HG03095 (cell line): ENCODE data around the gene POLN.

Experiments used
- ATAC-seq: cut with Tn5 transposase; IDR thresholded peaks from one replicate; pipeline ENCODE4 v1.9.1; 2021; ENCODE audit warnings: moderate library complexity; ENCODE audit not compliant: unreplicated experiment

The POLN gene

GRCh38 chr4:2252530-2253091 lies 10.7 kb upstream of the POLN start:
- no peak for ATAC-seq

- ATAC-seq: no peak
Measured at GRCh38 chr4:2251795-2252529, 10.0 kb upstream of the POLN start.

DNA sequence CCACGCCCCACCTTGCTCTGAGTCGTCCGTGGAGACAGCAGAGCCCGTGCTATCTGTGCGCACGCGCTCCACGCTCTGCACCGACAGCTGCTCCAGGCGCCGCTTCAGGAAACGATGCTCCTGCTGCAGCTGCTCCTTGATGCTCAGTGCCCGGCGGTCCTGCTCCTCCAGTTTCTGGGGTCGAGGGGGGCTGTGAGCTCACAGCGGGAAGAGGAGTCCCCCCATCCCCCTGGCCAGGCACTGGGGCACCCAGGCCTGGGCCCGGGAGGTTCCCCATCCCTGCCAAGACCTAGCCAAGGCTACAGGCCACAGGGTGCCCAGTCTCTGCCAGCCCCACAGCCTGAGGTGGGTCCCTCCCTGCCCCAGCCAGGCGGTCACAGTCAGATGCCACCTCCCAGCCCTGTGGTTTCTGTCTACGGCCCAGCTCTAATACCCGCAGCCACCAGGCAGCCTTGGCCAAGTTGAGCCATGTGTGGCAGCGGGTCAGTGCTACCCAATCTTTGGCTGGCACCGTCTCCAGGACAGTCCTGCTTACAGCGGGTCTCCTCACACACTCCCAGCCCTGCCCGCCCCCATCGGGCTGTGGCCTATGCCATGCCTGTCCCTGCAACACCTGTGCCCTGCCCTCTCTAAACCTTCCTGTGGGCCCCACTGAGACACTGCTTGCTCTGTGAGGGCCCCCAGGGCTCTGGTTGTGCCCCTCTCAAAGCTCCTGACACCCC lies 9.3 kb upstream of the POLN start:
- no peak for ATAC-seq

DNA sequence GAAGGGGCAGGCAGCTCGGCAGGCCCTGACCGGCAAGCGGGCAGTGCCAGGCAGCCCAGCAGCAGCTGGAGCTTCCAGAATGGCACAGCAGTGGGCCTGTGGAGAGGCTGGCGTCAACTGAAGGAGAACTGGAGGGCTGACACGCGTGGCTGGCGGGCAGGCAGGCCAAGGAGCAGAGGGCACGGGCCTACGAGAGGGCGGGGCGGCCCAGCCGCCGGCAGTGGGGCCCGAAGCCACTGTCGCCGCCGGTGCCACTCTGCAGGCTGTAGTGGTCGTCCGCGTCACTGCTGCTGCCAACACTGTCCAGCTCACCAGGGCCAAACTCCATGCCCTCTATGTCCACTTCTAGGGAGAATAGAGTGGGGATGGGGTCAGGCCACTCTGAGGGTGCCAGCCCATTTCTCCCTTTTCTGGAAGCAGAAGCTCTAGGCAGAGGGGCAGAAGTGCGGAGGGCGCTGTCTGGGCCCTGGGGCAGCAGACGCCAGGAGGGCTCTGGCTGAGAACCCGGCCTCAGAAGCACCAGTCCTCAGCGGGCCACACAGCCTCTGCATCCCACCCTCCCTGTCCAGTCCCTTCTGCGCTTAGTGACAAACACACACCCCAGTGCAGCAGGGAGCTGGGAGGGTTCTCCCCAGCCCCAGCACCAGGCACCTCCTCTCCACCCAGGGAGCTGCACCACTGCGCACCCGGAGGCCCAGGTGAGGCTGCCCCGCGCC lies 8.6 kb upstream of the POLN start:
- ATAC-seq: no peak

GRCh38 chr4:2249526-2250356 lies 7.8 kb upstream of the POLN start:
- no peak for ATAC-seq

DNA sequence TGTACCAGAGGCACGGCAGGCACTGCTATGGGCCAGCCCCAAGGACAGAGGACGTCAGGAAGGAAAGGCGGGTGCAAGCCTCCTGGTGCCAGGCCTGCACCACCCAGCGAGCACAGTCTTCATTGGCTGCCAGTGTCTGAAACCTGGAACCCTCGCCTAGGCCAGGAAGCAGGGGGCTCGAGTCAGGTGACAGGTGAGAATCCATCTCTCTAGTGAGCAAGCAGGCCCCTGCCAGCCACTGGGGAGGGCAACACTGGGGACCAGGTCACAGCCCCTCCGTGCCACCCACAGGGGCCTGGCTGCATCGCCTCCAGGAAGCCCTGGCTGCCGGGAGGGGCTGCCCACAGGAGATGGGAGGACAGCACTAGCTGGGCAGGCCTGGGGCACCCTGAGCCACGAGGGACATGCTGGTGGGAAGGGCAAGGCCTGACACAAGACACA lies 6.9 kb upstream of the POLN start:
- ATAC-seq: no peak

- no peak for ATAC-seq
Measured at GRCh38 chr4:2248044-2248780, 6.3 kb upstream of the POLN start.

DNA sequence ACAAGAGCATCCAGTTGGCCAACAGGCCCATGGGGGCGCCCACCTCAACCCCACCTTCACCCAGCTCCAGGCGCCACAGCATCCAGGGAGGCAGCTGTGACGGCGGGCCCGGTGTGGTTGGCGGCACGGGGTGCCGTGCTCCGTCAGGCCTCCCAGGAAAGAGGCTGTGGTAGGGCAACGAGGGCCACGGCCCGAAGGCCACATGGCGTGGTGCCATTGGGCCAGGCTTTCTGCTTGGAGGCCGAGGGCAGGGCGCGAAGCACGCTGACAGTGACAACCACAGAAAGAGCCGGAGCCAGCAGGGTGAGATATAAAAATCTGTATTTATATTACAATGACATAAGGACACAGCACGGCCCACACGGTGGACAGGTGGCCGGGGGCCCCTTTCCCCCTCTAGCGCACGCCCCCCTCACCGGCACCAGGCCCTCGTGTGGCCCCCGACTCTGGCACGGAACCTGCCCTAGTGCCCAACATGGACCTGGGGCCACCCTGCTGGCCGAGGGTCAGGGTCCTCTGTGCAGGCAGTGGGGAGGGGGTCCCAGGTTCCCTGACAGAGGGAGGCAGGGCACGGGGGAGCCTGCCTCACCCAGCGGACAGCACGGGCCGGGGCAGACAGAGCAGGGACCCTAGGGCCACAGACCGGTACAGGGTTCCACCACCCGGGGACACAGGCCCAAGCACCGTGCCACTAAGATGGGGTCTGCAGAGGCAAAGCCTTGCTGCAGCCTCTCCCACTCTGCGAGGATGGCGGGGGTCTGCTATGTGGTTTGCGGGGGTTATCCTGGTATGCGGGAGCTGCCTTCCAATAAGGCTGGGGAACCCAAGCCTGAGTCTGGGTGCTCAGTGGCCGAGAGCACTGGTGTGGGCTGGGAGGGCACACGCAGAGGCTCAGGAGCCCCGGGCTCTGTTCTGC lies 5.5 kb upstream of the POLN start:
- ATAC-seq: no peak

- no peak for ATAC-seq
Measured at GRCh38 chr4:2246384-2247127, 4.6 kb upstream of the POLN start.

DNA sequence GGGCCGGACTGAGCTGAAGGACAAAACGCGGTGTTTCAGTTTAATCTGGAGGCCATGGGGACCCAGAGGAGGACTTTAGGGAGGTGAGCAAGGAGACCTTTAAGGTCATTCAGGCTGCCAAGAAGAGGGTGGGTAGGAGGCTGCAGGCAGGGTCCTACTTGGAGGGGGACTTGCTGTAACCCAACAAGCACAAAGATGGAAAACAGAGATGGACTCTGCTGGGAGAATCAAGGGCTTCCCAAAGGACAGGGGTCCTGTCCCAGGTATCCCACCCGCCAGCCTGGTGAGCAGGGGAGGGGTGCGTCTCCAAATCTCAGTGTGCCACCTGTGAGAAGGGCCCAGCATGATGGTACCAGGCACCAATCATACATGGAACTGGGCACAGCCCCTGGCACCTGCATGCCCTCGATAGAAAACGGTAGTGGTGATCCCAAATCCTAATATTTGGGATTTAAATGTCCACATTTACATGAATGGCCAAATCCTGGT lies 3.9 kb upstream of the POLN start:
- ATAC-seq: no peak

DNA sequence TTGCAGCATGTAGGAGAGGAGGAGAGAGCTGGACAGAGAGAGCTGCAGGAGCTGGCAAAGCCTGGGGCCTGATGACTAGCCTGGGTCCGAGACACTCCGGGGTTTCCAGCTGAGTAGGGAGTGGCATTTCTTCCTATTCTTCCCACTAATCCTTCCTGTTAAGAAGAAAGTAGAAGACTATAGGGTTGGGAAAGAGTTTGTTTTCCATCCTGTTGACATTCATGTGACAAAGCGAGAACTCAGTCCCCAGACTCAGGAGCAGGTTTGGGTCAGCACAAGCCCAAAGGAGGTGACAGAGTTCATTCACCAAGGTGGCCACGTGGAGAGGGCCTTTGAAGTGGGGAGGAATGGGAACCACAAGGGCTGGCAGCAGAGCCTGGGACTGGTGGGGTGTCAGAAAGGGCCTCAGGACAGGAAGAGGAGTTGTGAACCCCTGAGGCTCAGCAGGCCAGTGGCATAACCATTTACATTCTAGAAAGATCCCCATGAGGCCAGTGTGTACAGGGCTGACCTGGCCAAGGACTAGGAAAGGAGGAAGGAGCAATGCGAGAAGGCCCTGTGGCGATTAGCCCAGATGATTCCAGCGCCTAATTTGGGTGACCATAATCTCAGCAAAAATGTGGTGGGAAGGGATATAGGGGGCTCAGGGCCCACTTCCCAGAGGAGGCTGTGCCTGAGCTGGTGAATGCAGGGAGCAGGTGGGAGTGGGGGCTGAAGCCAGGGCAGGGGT lies 3.3 kb upstream of the POLN start:
- ATAC-seq: no peak

DNA sequence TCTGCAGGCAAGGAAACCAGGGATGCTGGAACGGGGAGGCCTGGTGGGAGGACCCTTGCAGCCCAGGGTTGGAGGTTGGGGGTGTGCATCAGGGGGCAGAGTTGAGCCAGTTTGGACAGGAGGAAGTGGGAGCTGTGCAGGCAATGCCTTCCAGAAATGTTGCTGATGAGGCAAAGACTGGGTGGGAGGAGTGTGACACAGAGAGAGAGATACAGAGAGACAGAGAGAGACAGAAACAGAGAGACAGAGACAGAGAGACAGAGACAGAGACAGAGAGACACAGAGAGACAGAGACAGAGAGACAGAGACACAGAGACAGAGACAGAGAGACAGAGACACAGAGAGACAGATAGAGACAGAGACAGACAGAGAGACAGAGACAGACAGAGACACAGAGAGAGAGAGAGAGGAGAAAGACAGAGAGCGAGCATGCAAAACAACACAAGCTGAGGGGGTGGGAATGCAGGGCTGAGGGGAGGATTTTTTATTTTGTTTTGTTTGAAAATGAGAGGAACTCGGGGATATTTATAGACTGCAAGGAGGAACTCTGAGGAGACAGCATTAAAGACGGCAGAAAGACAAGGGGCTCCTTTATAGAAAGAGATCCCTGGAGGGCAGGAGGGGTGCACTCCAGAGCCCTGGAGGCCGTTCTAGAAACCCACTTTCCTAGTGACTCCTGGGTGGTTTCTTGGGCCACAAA lies 1.9 kb upstream of the POLN start:
- no peak for ATAC-seq

- no peak for ATAC-seq
Measured at GRCh38 chr4:2241003-2241402, 918 bp downstream of the POLN start.

DNA sequence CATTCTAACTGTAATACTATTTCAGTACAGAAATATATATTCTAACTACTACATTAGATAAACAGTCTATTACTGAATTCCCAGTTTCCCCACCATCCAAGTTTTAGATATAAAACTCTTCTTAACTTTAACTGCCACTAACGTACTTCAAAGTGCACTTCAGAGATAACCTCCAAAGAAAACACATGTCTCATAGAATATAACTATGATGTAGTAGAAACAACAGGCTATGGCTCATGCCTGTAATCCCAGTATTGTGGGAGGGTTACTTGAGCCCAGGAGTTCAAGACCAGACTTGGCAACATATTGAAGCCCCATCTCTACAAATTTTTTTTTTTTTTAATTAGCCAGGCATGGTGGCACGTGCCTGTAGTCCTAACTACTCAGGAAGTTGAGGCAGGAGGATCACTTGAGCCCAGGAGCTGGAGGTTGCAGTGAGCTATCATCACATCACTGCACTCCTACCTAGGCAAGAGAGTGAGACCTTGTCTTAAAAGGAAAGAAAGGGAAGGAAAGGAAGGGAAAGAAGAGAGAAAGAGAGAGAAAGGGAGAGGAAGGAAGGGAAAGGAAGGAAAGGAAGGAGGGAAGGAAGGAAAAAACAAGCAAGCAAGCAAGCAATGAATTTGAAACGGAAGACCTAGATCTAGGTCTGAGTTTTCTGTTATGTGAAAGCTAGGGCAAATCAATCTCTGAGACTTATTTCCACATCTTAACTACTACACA lies 4.8 kb downstream of the POLN start:
- no peak for ATAC-seq

GRCh38 chr4:2231082-2231481 lies 10.8 kb downstream of the POLN start:
- no peak for ATAC-seq

DNA sequence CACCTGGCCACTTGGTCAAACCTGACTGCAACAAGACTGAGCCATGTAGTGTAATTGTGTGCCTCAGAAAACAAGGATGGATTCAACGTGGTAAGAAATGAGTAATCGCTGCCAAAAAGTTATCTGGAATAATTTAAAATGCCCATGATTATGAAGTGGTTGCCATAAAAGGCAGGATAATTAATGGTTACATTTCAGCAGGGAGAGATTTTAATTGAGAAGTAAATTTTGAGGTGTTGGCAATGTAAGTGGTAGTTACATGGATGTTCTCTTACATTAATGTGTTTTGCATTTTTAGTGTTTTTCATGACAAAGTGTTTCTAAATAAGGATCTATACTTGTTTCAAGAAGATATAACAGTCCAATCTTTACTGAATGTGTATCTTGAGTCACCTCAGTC lies 15.7 kb downstream of the POLN start:
- no peak for ATAC-seq
